ENCODE data around the gene SRC. TPM values are rescaled to one million over a fixed set of nuclear protein-coding genes. Genes with fewer than 3 reads are reported as not detected.

The SRC gene
- total RNA-seq, 1 donor from 2014 or later = 72.7 TPM

DNA sequence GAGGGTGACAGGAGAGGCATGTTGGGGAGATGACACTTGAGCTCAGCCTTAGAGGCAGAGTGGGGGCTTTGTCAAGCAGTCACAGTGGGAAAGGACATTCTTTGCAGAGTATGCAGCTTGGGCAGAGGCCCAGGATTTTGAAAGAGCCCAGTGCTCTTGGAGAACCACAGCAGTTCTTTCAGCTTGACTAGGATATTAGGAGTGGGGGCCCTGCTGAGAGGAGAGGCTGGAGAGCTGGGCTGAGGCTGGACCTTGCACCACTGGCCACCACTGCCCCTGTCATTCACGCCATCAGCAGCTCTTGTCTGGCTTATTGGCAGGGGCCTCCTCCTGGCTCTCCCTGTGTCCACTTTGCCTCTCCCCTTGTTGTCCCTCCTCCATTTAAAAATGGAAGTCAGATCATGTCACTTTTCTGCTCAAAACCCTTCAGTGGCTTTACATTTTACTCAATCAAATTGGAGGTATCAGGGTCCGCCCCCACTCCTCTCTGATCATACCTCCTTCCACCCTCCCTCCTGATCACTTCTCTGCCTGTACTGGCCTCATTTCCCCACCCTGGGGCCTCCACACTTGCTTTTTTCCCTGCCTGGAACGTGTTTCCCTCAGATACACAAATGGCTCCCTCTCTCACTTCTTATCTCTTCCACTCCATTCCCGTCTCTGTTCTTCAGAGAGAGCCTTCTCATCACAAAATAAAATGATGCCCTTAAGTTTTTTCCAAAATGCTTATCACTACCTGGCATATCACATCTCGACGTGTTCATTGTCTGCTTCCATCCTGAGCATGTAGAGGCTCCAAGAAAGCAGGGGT, 46.0 kb upstream of the SRC start:
- H3K36me3 Mint-ChIP-seq (ENCODE audit: low read depth) = peaks cover 70% of the 10 kb centered on the region

DNA sequence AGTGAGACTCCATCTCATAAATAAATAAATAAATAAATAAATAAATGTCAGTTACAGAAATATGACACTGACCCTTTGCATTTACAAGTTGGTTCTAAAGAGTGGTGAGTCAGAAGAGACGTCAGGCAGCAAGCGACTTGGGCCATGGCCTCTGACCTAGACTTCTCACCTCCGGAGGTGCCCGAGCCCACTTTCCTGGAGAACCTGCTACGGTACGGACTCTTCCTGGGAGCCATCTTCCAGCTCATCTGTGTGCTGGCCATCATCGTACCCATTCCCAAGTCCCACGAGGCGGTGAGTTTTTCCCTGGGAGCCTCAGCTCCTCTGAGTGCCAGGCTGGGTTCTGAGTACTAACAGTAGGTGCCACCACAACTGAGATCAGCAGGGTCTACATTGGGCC, 44.8 kb upstream of the SRC start:
- intact Hi-C loops (cut with micrococcal nuclease) = no loop called here

More for the DNA sequence above, 46.0 kb upstream of the SRC start:
- CTCF ChIA-PET = no interaction called here
- intact Hi-C loops (cut with micrococcal nuclease) = no loop called here
- no peak for ATAC-seq (ENCODE audit: low read depth)
- TF ChIP-seq, protein P1, sequence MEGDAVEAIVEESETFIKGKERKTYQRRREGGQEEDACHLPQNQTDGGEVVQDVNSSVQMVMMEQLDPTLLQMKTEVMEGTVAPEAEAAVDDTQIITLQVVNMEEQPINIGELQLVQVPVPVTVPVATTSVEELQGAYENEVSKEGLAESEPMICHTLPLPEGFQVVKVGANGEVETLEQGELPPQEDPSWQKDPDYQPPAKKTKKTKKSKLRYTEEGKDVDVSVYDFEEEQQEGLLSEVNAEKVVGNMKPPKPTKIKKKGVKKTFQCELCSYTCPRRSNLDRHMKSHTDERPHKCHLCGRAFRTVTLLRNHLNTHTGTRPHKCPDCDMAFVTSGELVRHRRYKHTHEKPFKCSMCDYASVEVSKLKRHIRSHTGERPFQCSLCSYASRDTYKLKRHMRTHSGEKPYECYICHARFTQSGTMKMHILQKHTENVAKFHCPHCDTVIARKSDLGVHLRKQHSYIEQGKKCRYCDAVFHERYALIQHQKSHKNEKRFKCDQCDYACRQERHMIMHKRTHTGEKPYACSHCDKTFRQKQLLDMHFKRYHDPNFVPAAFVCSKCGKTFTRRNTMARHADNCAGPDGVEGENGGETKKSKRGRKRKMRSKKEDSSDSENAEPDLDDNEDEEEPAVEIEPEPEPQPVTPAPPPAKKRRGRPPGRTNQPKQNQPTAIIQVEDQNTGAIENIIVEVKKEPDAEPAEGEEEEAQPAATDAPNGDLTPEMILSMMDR (IDR thresholded peaks at IDR 0.05) = no peak
- peaks cover 27% of the 10 kb centered on the region for H3K4me1 Mint-ChIP-seq
- POLR2A ChIA-PET = interaction anchor here (1.1 to 1.9 kb wide), 2 partner anchors 10 to 16 kb away, joined by 3 to 6 read pairs; partner anchors contain the start of gene MANBAL
- H3K27ac Mint-ChIP-seq = no peak overlapping the region
- no peak for DNase-seq
- no peaks in the 10 kb centered on the region for H3K27me3 Mint-ChIP-seq
- no peak overlapping the region for H3K4me3 Mint-ChIP-seq
- no peaks in the 10 kb centered on the region for H3K9me3 Mint-ChIP-seq

DNA sequence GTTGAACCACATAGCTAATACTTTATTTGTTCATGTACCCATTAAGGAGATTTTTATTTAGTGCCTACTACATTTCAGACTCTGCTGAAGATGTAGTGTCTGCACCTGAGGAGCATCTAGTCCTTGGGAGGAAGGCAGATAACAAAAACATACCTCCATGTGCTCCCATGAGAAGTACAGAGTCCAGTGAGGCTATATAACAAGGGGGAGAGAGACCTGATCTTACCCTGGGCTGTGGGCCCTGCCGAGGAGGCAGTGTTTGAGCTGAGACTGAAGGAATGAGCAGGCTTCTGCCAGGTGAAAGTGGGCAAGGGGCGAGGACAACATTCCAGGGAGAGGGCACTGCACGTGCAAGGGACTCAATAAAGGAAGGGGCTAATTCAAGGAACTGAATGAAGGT, 44.4 kb upstream of the SRC start:
- H3K27ac Mint-ChIP-seq = no peak overlapping the region
- no peaks in the 10 kb centered on the region for H3K9me3 Mint-ChIP-seq
- H3K4me3 Mint-ChIP-seq = no peak overlapping the region
- no peak for ATAC-seq (ENCODE audit: low read depth)
- no peaks in the 10 kb centered on the region for H3K27me3 Mint-ChIP-seq
- no peak for DNase-seq
- intact Hi-C loops (cut with micrococcal nuclease) = no loop called here
- CTCF ChIA-PET = no interaction called here
- peaks cover 14% of the 10 kb centered on the region for H3K4me1 Mint-ChIP-seq
- peaks cover 75% of the 10 kb centered on the region for H3K36me3 Mint-ChIP-seq (ENCODE audit: low read depth)
- TF ChIP-seq, protein P1 (IDR thresholded peaks at IDR 0.05) = no peak
- POLR2A ChIA-PET = interaction anchor here (1.1 to 1.6 kb wide), 2 partner anchors 9 to 13 kb away, joined by 3 to 5 read pairs; no protein-coding TSS in a partner anchor

More for the DNA sequence above, 44.8 kb upstream of the SRC start:
- ChIA-PET CTCF (no interaction called here), POLR2A (no interaction called here)
- no peak for ATAC-seq (ENCODE audit: low read depth)
- Mint-ChIP-seq H3K4me1 (peaks cover 18% of the 10 kb centered on the region), H3K27ac (no peak overlapping the region), H3K4me3 (no peak overlapping the region), H3K27me3 (no peaks in the 10 kb centered on the region), H3K9me3 (no peaks in the 10 kb centered on the region), H3K36me3 (ENCODE audit: low read depth) (peaks cover 74% of the 10 kb centered on the region)
- DNase-seq = no peak
- TF ChIP-seq, protein P1 (IDR thresholded peaks at IDR 0.05) = no peak

DNA sequence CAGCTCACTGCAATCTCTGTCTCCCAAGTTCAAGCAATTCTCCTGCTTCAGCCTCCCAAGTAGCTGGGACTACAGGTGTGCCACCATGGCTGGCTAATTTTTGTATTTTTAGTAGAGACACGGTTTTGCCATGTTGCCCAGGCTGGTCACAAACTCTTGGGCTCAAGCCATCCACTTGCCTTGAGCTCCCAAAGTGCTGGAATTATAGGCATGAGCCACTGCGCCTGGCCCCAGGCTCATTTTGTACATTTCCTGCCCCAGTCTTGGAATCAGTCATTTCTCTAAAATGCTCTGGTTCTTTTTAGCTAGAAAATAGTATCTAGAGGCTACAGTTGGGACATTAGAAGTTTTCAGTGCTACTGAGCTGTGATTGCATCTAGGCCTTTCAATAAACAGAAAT, 43.0 kb upstream of the SRC start:
- DNase-seq (no peak), ATAC-seq (ENCODE audit: low read depth) (no peak)
- peaks cover 78% of the 10 kb centered on the region for H3K36me3 Mint-ChIP-seq (ENCODE audit: low read depth)
- no peak overlapping the region for H3K4me3 Mint-ChIP-seq
- H3K9me3 Mint-ChIP-seq = no peaks in the 10 kb centered on the region
- TF ChIP-seq, protein P1 (IDR thresholded peaks at IDR 0.05) = no peak
- intact Hi-C loops (cut with micrococcal nuclease) = no loop called here
- CTCF ChIA-PET = no interaction called here
- H3K4me1 Mint-ChIP-seq = peaks cover 10% of the 10 kb centered on the region
- H3K27me3 Mint-ChIP-seq = no peaks in the 10 kb centered on the region
- no peak overlapping the region for H3K27ac Mint-ChIP-seq
- POLR2A ChIA-PET = interaction anchor here (1.4 to 1.6 kb wide), 2 partner anchors 11 to 14 kb away, joined by 4 to 5 read pairs; partner anchors contain the start of gene MANBAL

DNA sequence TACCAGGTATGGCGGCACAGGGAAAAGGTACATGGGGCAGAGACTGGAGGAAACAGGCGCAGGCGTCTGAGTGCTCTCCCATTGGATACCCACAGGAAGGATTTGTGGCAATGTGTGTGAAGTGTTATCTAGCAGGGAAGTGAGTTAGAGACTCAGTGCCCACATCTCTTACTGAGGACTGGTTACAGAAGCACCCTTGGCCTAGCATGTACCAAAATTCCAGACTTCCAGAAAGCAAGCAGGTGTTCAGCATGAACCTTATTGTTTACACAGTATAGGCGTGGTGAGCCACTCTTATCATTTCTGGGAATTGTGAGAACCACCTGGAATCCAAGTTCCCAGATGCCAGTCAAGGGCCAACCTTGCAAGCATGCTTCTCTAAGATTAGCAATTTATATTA, 42.3 kb upstream of the SRC start:
- POLR2A ChIA-PET = interaction anchor here (1.4 kb wide), 1 partner anchor 14 kb away, joined by 4 read pairs; the partner anchor contains the start of gene MANBAL
- peaks cover 76% of the 10 kb centered on the region for H3K36me3 Mint-ChIP-seq (ENCODE audit: low read depth)

More for the DNA sequence above, 42.3 kb upstream of the SRC start:
- Mint-ChIP-seq H3K27ac (peak overlapping the region; percentile 27), H3K27me3 (no peaks in the 10 kb centered on the region), H3K4me3 (no peak overlapping the region), H3K9me3 (no peaks in the 10 kb centered on the region), H3K4me1 (peaks cover 12% of the 10 kb centered on the region)
- CTCF ChIA-PET = no interaction called here
- intact Hi-C loops (cut with micrococcal nuclease) = no loop called here
- TF ChIP-seq, protein P1 (IDR thresholded peaks at IDR 0.05) = no peak
- ATAC-seq (ENCODE audit: low read depth) = no peak
- no peak for DNase-seq
